HG02588 (cell line): ENCODE data around the gene TAF8.
A peak's percentile ranks its signal among the peaks of the same experiment; 100 is the strongest.
"Not testable (repeated sequence)": the region's sequence is repeated elsewhere in the genome, so short reads cannot be mapped to it uniquely, and the experiment has no call there.

Experiments used
- ATAC-seq: cut with Tn5 transposase; IDR thresholded peaks from one replicate; pipeline ENCODE4 v1.9.1; 2021; ENCODE audit warnings: mild to moderate bottlenecking, moderate library complexity; ENCODE audit not compliant: unreplicated experiment

TAF8 gene

GRCh38 chr6:42028234-42029061, 21.9 kb upstream of the TAF8 start:
- no peak for ATAC-seq

GRCh38 chr6:42029062-42029685, 21.1 kb upstream of the TAF8 start:
- ATAC-seq, result no peak

DNA sequence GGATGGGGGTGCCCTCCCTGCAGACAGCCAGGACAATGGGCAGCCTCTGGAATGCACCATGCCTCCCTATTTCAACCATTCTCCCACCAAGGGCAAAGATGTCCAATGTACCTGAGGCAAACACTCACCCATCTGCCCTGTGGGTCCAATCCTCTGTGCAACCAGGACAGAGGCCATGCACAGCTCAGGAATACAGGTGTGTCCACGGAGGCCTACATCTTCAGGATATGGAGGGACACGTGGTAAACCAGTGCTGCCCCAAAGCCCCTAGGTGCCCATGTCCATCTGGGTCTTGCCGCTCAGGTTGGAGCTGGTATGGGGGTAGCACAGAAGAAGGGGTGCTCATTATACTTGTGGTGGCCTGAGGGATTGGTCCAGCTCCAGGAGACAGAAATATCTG, 20.4 kb upstream of the TAF8 start:
- ATAC-seq, result no peak

DNA sequence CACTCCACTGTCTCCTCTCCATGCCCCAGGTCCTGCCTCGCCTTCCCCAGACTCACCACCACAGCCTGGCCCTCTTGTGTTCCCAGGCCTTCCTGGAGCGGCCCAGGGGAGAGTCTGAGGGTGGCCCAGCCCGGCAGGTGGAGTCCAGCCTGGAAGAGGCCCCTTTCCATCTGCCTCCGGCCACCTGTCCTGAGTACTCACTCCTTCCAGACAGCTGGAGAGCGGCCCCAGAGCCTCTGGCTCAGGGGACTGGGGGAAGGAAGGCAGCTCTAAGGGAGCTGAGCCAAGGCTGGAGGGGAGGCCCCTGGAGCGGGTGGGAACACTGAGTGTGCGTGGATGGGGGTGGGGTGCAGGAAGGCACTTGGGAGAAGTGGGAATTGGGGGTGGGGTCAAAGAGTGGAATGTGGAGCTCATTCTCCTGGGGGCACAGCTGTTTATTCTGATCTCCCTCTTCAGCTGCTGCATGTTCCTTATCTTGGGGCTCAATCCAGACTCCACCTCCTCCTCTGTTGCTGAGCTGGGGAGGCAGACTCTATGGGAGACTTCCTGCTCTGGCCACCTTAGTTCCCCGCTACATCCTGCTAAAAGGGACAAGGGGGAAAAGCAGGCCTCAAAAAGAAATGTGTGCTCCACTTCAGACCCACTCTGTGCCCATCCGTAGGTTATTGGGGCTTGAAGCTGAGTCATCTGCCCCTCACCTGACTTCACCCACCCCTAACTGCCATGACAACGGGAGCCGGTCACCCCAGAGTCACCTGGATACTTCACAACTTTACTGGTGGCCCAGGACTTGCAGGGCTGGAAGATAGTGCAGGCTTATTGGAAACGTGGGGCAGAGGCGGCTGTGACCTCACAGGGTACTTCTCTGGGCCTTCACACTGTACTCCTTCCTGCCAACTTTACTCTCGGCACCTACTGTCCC, 19.5 kb upstream of the TAF8 start:
- no peak for ATAC-seq

DNA sequence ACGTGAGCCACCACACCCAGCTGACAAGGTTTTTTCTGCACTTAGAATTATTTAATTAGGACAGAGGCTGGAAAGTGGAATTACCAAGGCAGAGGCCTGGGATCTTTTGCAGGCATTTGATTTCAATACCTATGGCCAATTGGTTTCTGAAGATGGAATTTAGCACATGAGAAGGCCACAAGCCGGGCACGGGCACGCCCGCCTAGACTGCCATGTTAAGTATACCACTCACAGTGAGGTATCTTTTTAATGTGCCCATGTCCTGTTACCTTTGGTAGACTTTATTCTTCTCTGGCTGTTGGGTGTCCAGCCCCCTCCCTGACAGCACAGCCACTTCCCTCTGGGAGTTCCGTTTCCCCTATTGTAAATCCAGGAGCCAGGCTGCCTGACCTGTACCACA, 18.0 kb upstream of the TAF8 start:
- ATAC-seq, result no peak

- not testable (repeated sequence) for ATAC-seq
These were observed 12.7 kb upstream of the TAF8 start for GRCh38 chr6:42037669-42038068.

- no peak for ATAC-seq
These were observed 12.2 kb upstream of the TAF8 start for GRCh38 chr6:42038163-42038562.

- no peak for ATAC-seq
These were observed 11.4 kb upstream of the TAF8 start for GRCh38 chr6:42038811-42039408.

GRCh38 chr6:42040856-42041480, 9.4 kb upstream of the TAF8 start:
- ATAC-seq, result no peak

DNA sequence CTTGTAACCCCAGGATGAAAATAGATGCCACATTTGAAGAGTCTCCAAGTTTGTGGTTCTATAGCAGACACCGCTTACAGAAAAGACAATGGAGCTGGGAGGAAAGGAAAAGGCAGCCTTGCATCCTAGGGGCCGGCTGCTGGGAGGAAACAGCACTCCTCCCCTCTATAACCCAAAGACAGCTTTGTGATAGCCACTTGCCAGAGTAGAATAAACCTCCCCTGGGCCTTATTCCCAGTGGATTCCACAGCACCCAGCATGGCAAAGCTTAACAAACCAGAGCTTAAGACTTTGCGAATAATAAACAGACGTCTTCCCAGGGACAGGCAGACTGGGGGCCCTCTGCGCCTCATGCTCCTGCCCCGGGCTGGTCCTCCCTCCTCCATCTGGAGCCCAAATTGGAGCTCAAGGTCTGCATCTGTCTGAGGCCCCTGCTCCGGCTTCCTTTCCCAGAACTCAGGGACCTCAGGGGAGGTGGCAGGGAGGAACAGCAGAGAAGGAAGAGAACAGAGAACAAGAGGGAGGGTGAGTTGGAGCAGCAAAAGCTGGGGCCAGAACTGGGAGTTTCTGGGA, 8.8 kb upstream of the TAF8 start:
- no peak for ATAC-seq

- ATAC-seq, result no peak
These were observed 8.2 kb upstream of the TAF8 start for GRCh38 chr6:42042108-42042507.

DNA sequence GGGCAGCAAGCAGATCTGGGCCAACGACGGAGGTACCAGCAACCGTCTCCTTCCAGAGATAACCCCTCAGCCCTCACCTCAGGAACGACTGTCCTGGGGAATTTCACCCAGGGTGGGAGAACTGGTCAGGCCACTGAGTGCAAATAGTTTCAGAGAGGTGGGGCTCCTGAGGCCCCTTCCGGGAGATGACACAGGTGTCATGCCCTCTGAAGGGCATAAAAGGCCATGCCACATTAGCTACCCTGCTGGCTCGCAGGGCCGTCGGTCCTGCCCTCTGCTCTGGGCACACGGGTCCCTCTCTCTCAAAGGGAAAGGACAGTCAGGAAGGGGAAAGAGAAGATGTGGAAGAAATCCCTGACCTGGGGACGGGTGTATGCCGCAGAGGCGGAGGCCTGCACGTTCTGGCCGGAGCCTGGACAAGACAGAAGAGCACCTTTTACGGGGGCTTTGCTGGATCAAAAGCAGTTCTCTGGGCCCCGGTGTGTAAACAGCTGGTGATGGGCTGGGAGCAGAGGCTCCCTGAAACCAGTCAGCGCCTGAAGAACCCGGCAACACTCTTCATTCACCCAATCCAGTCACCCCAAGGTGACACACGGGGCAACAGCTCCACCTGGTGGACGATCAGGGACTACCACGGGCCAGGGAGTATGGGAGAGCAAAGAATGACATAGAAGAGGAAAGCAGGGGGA, 6.4 kb upstream of the TAF8 start:
- peak; percentile 39 for ATAC-seq

DNA sequence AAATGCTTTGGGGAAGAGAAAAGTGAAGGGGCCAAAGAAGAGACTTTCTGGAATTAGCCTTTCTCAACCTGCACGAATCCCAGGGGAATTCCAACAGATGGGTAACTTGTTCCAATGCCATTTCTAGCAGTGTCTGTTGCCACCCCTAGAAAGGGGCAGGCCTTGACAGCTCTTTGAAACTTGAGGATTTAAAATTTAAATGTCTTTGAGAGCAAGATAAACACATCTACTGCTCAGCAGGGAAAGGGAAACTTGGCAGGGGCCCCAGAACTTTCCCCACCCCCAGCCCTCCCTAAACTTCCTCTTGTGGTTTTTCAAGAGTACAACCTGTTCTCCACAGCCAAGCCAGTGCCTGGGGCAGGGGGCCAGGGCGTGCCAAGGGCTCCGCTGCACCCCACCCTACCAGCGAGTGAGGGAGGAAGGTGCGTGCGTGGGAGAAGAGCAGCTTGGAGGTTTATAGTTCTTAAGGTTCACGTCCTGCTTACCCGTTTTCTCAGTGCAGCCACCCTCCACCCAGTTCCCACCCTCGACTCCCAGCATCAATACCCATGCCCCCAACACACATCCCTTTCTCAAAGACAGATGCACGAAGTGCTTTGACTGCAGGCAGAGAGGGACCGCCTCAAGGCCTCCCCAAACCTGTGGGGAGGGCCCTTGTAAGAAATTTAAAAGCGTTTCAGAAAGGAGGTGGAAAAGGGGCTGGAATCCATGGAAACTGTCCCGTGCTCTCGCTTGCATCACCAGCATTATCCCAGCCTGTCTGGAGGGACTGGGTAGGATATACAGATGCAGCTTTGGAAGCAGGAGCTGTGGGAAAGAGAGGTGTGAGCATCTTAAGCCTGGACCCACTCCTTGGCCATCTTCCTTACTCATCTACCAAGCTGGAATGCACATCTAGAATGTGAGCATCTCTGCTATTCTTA, 4.5 kb upstream of the TAF8 start:
- ATAC-seq, result no peak

GRCh38 chr6:42046464-42047212, 3.7 kb upstream of the TAF8 start:
- ATAC-seq, result no peak

DNA sequence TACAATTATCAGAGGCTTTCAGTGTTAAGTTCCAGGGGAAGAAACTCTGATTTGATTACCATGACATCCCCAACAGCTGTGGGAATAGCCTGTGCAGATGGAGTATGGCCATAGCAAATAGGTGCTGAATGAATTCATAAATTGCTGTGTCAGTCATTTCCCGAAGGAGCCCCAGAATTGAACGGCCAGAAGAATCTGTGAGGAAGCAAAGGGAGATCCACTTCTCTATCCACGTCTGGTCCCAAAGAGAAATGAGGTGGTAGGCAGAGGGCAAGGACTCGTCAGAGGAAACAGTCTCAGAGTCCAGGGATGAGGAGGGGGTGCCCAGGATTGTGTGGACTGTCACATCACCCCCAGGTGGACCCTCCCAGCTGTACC, 3.1 kb upstream of the TAF8 start:
- no peak for ATAC-seq

- ATAC-seq, result no peak
These were observed 2.4 kb upstream of the TAF8 start for GRCh38 chr6:42047790-42048405.

- ATAC-seq, result no peak
These were observed 1.1 kb upstream of the TAF8 start for GRCh38 chr6:42049116-42049809.
